ENCODE measurements around the gene TYW1B. TPM values are rescaled to one million over a fixed set of nuclear protein-coding genes. Genes with fewer than 3 reads are reported as not detected.
"Not testable (repeated sequence)": the region's sequence is repeated elsewhere in the genome, so short reads cannot be mapped to it uniquely, and the experiment has no call there.

TYW1B gene
- total RNA-seq, 4 donors from 2014 or later = 2.4 to 7.1 (median 6.1) TPM

DNA sequence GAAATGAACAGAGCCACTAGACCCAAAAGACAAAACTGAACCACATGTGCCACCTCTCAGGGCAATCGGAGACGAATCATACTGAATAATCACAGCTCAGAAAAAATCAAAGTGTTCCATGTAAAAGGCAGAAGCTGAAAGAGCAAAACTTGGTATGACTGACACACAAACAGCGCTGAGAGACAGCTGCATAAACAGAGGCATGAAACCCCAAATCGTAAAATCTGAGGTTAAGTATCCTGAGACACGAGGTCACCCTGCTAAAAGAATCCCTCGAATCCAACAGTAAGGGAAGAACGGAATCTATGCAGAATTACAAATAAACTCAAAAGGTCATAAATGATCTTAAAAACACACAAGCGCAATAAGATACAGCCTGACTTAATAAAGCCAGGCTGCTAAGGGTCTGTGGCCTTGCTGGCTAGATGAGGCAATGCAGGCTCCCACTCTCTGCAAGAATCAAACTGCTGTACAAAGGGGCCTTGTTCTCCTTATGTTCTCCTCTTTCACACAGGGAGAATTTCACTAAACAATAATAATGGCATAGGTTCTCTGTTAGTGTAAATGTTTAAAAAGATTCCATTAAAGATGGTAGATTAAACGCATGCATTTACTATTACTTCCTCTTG is 247.7 kb downstream of the TYW1B start:
- not testable (repeated sequence) for DNase-seq (ENCODE audit: low spot score in 2 of 2); H3K36me3 ChIP-seq; H3K4me1 ChIP-seq; H3K4me3 ChIP-seq; H3K27me3 ChIP-seq; H3K9me3 ChIP-seq
- WGBS, 2 donors = 21 to 22% methylated on average over 9 of the region's 9 CpGs
- peak in 1 of 2 donors; percentile 19 for TF ChIP-seq EP300 (IDR thresholded peaks at IDR 0.05)
- H3K27ac ChIP-seq = peak overlapping the region in 1 of 4 donors; percentile 71

DNA sequence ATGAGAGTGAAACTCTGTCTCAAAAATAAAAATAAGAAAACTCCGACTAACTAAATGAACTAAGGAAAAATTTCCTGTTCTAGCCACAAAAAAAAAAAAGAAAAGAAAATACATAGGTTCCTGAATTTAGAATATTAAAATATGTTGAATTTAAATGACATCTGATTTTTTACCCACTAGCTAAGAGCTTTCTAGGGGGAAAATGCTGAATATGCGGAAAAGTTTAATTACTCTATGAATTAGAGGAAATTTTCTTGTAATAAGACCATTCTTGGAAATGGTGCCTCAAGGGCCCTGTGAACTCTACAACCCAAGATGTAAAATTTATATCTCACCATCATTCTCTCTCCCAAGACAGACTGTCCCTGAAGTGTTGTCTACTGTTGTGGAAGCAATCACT is 250.9 kb downstream of the TYW1B start:
- no peak overlapping the region for H3K4me3 ChIP-seq
- WGBS, 2 donors = 86 to 88% methylated on average over 2 of the region's 2 CpGs
- peaks cover 0 to 6% (median 0%) of the 10 kb centered on the region in 4 donors for H3K4me1 ChIP-seq
- H3K36me3 ChIP-seq = peaks cover 0 to 19% (median 0%) of the 10 kb centered on the region in 3 donors
- H3K9me3 ChIP-seq = no peaks in the 10 kb centered on the region
- DNase-seq (ENCODE audit: low spot score in 2 of 2) = no peak
- no peak overlapping the region for H3K27ac ChIP-seq
- no peaks in the 10 kb centered on the region for H3K27me3 ChIP-seq
- no peak for TF ChIP-seq POLR2A (IDR thresholded peaks at IDR 0.05)
- TF ChIP-seq, protein P1, sequence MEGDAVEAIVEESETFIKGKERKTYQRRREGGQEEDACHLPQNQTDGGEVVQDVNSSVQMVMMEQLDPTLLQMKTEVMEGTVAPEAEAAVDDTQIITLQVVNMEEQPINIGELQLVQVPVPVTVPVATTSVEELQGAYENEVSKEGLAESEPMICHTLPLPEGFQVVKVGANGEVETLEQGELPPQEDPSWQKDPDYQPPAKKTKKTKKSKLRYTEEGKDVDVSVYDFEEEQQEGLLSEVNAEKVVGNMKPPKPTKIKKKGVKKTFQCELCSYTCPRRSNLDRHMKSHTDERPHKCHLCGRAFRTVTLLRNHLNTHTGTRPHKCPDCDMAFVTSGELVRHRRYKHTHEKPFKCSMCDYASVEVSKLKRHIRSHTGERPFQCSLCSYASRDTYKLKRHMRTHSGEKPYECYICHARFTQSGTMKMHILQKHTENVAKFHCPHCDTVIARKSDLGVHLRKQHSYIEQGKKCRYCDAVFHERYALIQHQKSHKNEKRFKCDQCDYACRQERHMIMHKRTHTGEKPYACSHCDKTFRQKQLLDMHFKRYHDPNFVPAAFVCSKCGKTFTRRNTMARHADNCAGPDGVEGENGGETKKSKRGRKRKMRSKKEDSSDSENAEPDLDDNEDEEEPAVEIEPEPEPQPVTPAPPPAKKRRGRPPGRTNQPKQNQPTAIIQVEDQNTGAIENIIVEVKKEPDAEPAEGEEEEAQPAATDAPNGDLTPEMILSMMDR (IDR thresholded peaks at IDR 0.05) = no peak
- no peak for TF ChIP-seq EP300 (IDR thresholded peaks at IDR 0.05)

- not testable (repeated sequence) for H3K36me3 ChIP-seq; DNase-seq (ENCODE audit: low spot score in 2 of 2); H3K4me3 ChIP-seq; H3K27ac ChIP-seq; H3K4me1 ChIP-seq; H3K27me3 ChIP-seq
- WGBS, 2 donors = 92 to 93% methylated on average over 3 of the region's 3 CpGs
- peaks cover 0 to 26% (median 4%) of the 10 kb centered on the region in 4 donors for H3K9me3 ChIP-seq
Observed at GRCh38 chr7:72561988-72562387, 266.0 kb downstream of the TYW1B start.

GRCh38 chr7:72559546-72559945 is 268.5 kb downstream of the TYW1B start:
- DNase-seq (ENCODE audit: low spot score in 2 of 2); H3K27ac ChIP-seq; H3K4me3 ChIP-seq; H3K27me3 ChIP-seq; H3K4me1 ChIP-seq; H3K36me3 ChIP-seq: not testable (repeated sequence)
- H3K9me3 ChIP-seq = peaks cover 0 to 26% (median 3%) of the 10 kb centered on the region in 4 donors
- 85 to 93% methylated on average over 3 of the region's 4 CpGs for WGBS, 2 donors

DNA sequence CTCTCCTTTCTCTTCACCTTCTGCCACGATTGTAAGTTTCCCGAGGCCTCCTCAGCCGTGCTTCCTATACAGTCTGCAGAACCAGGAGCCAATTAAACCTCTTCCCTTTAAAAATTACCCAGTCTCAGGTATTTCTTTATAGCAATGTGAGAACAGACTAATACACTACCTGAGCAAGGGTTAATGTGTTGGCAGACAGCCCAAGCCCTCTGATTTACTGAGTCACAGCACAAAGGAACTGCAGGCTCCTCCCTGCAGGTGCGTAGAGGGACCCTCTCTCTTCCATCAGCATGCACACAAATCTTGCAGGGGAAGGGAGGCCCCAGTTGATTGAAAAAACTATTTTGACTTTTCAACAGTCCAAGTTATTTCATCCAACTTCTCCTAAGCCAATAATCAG is 271.3 kb downstream of the TYW1B start:
- DNase-seq (ENCODE audit: low spot score in 2 of 2); H3K4me1 ChIP-seq; H3K27me3 ChIP-seq; H3K27ac ChIP-seq; H3K4me3 ChIP-seq; H3K36me3 ChIP-seq: not testable (repeated sequence)
- H3K9me3 ChIP-seq = peaks cover 0 to 29% (median 1%) of the 10 kb centered on the region in 4 donors
- 47 to 66% methylated on average over 4 of the region's 4 CpGs for WGBS, 2 donors

DNA sequence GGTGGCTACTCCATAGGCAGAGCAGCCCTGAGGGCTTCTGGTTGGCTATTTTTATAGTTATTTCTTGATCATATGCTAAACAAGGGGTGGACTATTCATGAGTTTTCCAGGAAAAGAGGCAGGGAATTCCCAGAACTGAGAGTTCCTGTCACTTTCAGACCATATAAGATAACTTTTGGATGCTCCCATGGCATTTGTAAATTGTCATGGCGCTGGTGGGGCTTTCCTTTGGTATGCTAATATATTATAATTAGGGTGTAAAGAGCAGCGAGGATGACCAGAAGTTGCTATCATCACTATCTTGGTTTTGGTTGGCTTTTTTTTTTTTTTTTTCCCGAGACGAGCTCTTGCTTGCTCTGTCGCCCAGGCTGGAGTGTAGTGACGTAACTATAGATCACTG is 272.8 kb downstream of the TYW1B start:
- peaks cover 0 to 22% (median 0%) of the 10 kb centered on the region in 4 donors for H3K9me3 ChIP-seq
- H3K27ac ChIP-seq; H3K36me3 ChIP-seq; H3K27me3 ChIP-seq; H3K4me3 ChIP-seq; DNase-seq (ENCODE audit: low spot score in 2 of 2); H3K4me1 ChIP-seq: not testable (repeated sequence)
- WGBS, 2 donors = 88 to 91% methylated on average over 6 of the region's 6 CpGs

- WGBS, 2 donors = 76 to 92% methylated on average over 4 to 5 of the region's 5 CpGs
- H3K9me3 ChIP-seq = peaks cover 0 to 28% (median 0%) of the 10 kb centered on the region in 4 donors
- not testable (repeated sequence) for DNase-seq (ENCODE audit: low spot score in 2 of 2)
Observed at GRCh38 chr7:72554401-72554800, 273.6 kb downstream of the TYW1B start.

GRCh38 chr7:72550454-72550853 is 277.5 kb downstream of the TYW1B start:
- DNase-seq (ENCODE audit: low spot score in 2 of 2); H3K4me3 ChIP-seq; H3K4me1 ChIP-seq; H3K27ac ChIP-seq; H3K27me3 ChIP-seq; H3K36me3 ChIP-seq: not testable (repeated sequence)
- H3K9me3 ChIP-seq = peaks cover 0 to 36% (median 0%) of the 10 kb centered on the region in 4 donors

More at GRCh38 chr7:72554401-72554800, 273.6 kb downstream of the TYW1B start:
- not testable (repeated sequence) for H3K4me1 ChIP-seq, H3K27me3 ChIP-seq, H3K36me3 ChIP-seq, H3K4me3 ChIP-seq, H3K27ac ChIP-seq

DNA sequence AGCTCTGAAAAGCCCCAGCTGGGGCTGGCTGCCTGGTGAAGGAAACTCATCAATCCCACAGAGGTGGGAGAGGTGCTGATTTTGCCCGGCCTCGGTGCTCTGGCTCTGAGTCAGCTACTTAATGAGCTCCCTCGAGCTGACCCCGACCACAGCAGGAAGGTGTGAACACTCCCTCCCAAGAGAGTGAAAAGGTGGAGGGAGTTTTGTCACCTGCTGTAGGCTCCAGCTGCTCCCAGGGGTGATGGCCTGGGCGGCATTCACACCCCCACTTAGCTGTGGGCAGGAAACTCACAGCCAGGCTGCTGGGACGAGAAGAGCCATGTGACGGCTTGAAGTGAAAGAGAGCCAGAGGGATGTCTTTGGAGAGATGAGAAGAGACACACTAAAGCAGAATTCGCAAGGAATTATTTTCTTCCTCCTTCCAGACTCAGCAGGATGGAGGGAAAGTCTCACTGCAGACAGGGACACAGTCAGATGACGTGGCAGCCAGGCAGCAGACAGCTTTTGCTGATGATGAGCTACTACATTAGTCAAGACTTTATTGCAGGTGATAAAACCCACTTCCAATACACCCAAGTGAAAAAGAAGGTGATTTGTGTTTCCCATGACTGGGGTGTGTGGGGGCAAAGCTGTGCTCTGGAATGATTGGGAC is 281.3 kb downstream of the TYW1B start:
- H3K4me1 ChIP-seq; H3K27ac ChIP-seq; DNase-seq (ENCODE audit: low spot score in 2 of 2); H3K4me3 ChIP-seq; H3K36me3 ChIP-seq; H3K27me3 ChIP-seq: not testable (repeated sequence)
- H3K9me3 ChIP-seq = peaks cover 0 to 14% (median 0%) of the 10 kb centered on the region in 4 donors
- WGBS, 2 donors = 27 to 37% methylated on average over 9 of the region's 9 CpGs

DNA sequence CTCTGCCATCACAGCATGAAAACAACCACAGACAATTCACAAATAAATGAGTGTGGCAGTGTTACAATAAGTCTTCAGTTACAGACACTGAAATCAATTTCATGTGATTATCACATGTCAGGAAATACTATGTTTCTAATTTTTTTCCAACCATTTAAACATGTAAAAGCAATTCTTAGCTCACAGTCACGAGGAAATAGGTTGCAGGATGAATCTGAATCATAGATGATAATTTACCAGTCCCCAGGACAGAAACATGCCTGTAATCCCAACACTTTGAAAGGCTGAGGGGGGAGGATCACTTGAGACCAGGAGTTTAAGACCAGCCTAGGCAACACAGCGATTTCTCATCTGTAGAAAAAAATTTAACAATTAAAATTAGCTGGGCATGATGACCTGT is 283.5 kb downstream of the TYW1B start:
- WGBS, 2 donors = 51 to 56% methylated on average over 2 of the region's 2 CpGs
- H3K27ac ChIP-seq; DNase-seq (ENCODE audit: low spot score in 2 of 2); H3K27me3 ChIP-seq; H3K36me3 ChIP-seq; H3K9me3 ChIP-seq; H3K4me3 ChIP-seq; H3K4me1 ChIP-seq: not testable (repeated sequence)

All from tibial nerve (tissue), 4 donors.